Mesendoderm (in vitro differentiated cells): ENCODE results near the gene FOXL2.

Source experiments
- DNase-seq: peaks from one replicate; pipeline ENCODE4 v3.0.0; 2013
- H2AK5ac ChIP-seq: 2 replicates; pipeline ENCODE4 v1.6.1; 2013; ENCODE audit warnings: low read length, inconsistent platforms
- H2BK120ac ChIP-seq: 2 replicates; pipeline ENCODE4 v1.6.1; 2013; ENCODE audit warnings: low read depth, mild to moderate bottlenecking, low read length, moderate library complexity, mixed read lengths
- H2BK15ac ChIP-seq: replicated peaks from 2 replicates; pipeline ENCODE4 v1.6.1; 2013; ENCODE audit warnings: low read depth, mild to moderate bottlenecking, moderate library complexity
- H2BK5ac ChIP-seq: 2 replicates; pipeline ENCODE4 v1.6.1; 2013; ENCODE audit warnings: low read length, inconsistent platforms
- H3K18ac ChIP-seq: 2 replicates; pipeline ENCODE4 v1.6.1; 2013; ENCODE audit warnings: mild to moderate bottlenecking, low read length, mixed read lengths
- H3K23ac ChIP-seq: one replicate; pipeline ENCODE4 v1.6.1; 2013; ENCODE audit warnings: low read length
- H3K27ac ChIP-seq: 2 replicates; pipeline ENCODE4 v1.5.1; 2013; ENCODE audit warnings: low read depth, mild to moderate bottlenecking, inconsistent platforms, low read length, moderate library complexity
- H3K27me3 ChIP-seq: 2 replicates; pipeline ENCODE4 v1.6.1; 2013; ENCODE audit warnings: low read length, control low read depth, mild to moderate bottlenecking, inconsistent platforms; ENCODE audit not compliant: insufficient read depth, poor library complexity
- H3K36me3 ChIP-seq: 2 replicates; pipeline ENCODE4 v1.6.1; 2013; ENCODE audit warnings: low read length, inconsistent platforms; ENCODE audit not compliant: control insufficient read depth, insufficient read depth
- H3K4ac ChIP-seq: one replicate; pipeline ENCODE4 v1.6.1; 2013; ENCODE audit warnings: low read depth, mild to moderate bottlenecking, low read length, moderate library complexity
- H3K4me1 ChIP-seq: 2 replicates; pipeline ENCODE4 v1.6.1; 2013; ENCODE audit warnings: low read depth, low read length, inconsistent platforms; ENCODE audit not compliant: control insufficient read depth
- H3K4me2 ChIP-seq: 2 replicates; pipeline ENCODE4 v1.6.1; 2013; ENCODE audit warnings: low read length
- H3K4me3 ChIP-seq: 2 replicates; pipeline ENCODE4 v1.5.1; 2013; ENCODE audit warnings: mild to moderate bottlenecking, low read length
- H3K56ac ChIP-seq: one replicate; pipeline ENCODE4 v1.6.1; 2013; ENCODE audit warnings: low read length
- H3K79me1 ChIP-seq: 2 replicates; pipeline ENCODE4 v1.6.1; 2013; ENCODE audit warnings: low read length, inconsistent platforms
- H3K79me2 ChIP-seq: 2 replicates; pipeline ENCODE4 v1.6.1; 2013; ENCODE audit warnings: mild to moderate bottlenecking, low read length; ENCODE audit not compliant: control insufficient read depth, insufficient read depth
- H3K9ac ChIP-seq: 2 replicates; pipeline ENCODE4 v1.6.1; 2013; ENCODE audit warnings: low read length, inconsistent platforms
- H4K5ac ChIP-seq: one replicate; pipeline ENCODE4 v1.6.1; 2013; ENCODE audit warnings: low read length
- H4K8ac ChIP-seq: one replicate; pipeline ENCODE4 v1.6.1; 2013; ENCODE audit warnings: low read depth, mild to moderate bottlenecking, control low read depth, low read length, moderate library complexity
- WGBS: extraction: QIAGEN DNeasy Blood & Tissue Kit; methylation state at CpG from one replicate; pipeline ENCODE4 v1.1.7; 2013; ENCODE audit warnings: low lambda C conversion rate, missing lambda C conversion rate; ENCODE audit not compliant: insufficient coverage; ENCODE audit errors: extremely low coverage; 5-methylcytosine and 5-hydroxymethylcytosine counted together

The FOXL2 gene

DNA sequence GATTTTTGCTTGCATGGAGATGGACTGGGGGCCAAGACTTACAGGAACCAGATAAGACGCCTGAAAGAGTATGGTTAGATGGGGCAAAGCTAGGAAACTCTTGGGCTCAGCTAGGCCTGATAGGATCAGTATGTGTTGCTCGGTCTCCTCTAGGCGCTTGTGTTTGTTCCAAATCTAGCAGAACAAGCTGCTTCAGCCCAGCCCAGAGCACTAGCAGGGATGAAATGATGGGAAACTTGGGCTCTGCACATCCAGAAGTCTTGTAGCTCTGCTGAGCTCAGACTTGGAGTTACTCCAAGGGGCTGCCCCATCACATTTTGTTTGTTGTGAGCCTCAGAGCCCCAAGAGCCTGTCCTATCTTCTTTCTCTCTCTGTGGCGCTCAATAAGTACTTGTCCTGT lies 34.7 kb downstream of the FOXL2 start:
- H3K4me1 ChIP-seq = peaks cover 2% of the 10 kb centered on the region
- H3K36me3 ChIP-seq = no peaks in the 10 kb centered on the region
- H2BK5ac ChIP-seq = no peak overlapping the region
- H3K4me3 ChIP-seq = no peak overlapping the region
- H2BK15ac ChIP-seq = no peak overlapping the region
- no peaks in the 10 kb centered on the region for H3K27me3 ChIP-seq
- H4K8ac ChIP-seq = no peak overlapping the region
- H3K79me2 ChIP-seq = no peaks in the 10 kb centered on the region
- no peak overlapping the region for H2BK120ac ChIP-seq
- no peaks in the 10 kb centered on the region for H3K79me1 ChIP-seq
- no peak overlapping the region for H3K18ac ChIP-seq
- no peak overlapping the region for H3K9ac ChIP-seq
- no peak overlapping the region for H3K56ac ChIP-seq
- H3K23ac ChIP-seq = no peak overlapping the region
- H4K5ac ChIP-seq = no peak overlapping the region
- WGBS = no CpG with 5 or more reads among the region's 4 CpGs
- H3K27ac ChIP-seq = no peak overlapping the region
- no peak overlapping the region for H3K4ac ChIP-seq
- DNase-seq = no peak
- no peak overlapping the region for H2AK5ac ChIP-seq
- no peak overlapping the region for H3K4me2 ChIP-seq

DNA sequence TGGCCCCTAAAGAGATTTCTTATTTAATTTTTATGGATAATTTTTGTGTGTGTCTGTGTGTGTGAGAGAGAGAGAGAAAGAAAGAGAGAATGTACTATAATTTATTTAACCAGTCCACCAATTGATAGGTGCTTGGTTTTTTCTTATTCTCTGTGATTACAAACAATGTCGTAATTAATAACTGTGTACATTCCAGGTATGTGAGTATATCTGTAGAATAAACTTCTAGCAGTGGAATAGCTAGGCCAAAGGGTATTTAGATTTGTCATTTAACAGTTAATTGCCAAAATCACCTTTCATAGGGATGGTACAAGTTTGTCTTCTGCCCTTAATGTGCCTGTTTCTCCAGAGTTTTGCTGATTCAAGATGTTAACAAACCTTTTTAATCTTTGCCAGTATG lies 35.3 kb downstream of the FOXL2 start:
- Histone ChIP-seq H3K4me2 (no peak overlapping the region), H2BK5ac (no peak overlapping the region), H3K23ac (no peak overlapping the region), H3K56ac (no peak overlapping the region), H3K36me3 (no peaks in the 10 kb centered on the region), H3K4ac (no peak overlapping the region), H3K79me2 (no peaks in the 10 kb centered on the region), H3K4me1 (peaks cover 2% of the 10 kb centered on the region), H3K4me3 (no peak overlapping the region), H4K5ac (no peak overlapping the region), H3K18ac (no peak overlapping the region), H3K27me3 (no peaks in the 10 kb centered on the region), H4K8ac (no peak overlapping the region), H3K9ac (no peak overlapping the region), H2BK120ac (no peak overlapping the region), H3K79me1 (no peaks in the 10 kb centered on the region), H2BK15ac (no peak overlapping the region), H2AK5ac (no peak overlapping the region), H3K27ac (no peak overlapping the region)
- no peak for DNase-seq
- WGBS = no CpG with 5 or more reads among the region's 1 CpG

- H3K23ac ChIP-seq = no peak overlapping the region
- H3K18ac ChIP-seq = no peak overlapping the region
- no peaks in the 10 kb centered on the region for H3K36me3 ChIP-seq
- no peak overlapping the region for H4K8ac ChIP-seq
- H2AK5ac ChIP-seq = no peak overlapping the region
- H3K4me2 ChIP-seq = no peak overlapping the region
- H3K79me2 ChIP-seq = no peaks in the 10 kb centered on the region
- no peak overlapping the region for H3K56ac ChIP-seq
- H3K9ac ChIP-seq = no peak overlapping the region
- no peaks in the 10 kb centered on the region for H3K79me1 ChIP-seq
- H2BK120ac ChIP-seq = no peak overlapping the region
- no peak overlapping the region for H2BK5ac ChIP-seq
- no peak overlapping the region for H3K4ac ChIP-seq
- no peak overlapping the region for H3K4me3 ChIP-seq
- peaks cover 2% of the 10 kb centered on the region for H3K4me1 ChIP-seq
- H2BK15ac ChIP-seq = no peak overlapping the region
- no peaks in the 10 kb centered on the region for H3K27me3 ChIP-seq
- H4K5ac ChIP-seq = no peak overlapping the region
- no peak overlapping the region for H3K27ac ChIP-seq
- DNase-seq = no peak
These were observed 37.0 kb downstream of the FOXL2 start for GRCh38 chr3:138909904-138910303.

DNA sequence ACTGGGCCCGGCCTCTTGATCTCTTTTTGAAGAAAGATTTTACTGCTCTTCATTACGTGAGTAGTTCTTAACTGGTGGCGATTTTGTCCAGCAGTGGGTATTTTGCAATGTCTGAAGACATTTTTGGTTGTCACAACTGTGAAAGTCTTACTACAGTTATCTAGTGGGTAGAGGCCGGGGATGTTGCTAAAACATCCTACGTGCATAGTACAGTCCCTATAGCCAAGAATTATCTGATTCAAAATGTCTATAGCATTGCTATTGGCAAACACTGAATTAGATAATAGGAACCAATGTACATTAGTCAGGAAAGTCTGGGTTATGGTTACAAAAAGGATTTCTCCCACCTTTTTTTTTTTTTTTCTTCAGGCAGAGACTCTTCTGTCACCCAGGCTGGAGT lies 38.1 kb downstream of the FOXL2 start:
- no peak overlapping the region for H2AK5ac ChIP-seq

DNA sequence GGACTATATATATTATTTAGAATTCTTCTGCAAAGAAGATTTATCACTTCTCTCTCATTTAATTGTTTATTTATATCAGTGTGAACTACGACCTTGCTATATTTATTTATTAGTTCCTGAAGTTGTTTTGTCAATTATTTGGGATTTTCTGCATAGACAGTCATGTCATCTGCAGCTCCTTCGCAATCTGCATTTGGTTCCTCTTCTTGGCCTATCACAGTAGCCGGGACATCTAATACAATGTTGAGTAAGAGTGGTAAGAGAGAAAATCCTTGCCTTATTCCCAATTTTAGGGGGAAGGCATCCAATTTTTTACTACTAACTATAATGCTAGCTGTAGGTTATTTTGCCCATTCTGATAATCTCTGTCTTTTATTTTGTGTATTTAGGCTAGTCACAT lies 39.4 kb downstream of the FOXL2 start:
- no peak overlapping the region for H3K27ac ChIP-seq
- H3K56ac ChIP-seq = no peak overlapping the region
- no peak overlapping the region for H2BK120ac ChIP-seq
- no peak overlapping the region for H3K4me2 ChIP-seq
- H3K27me3 ChIP-seq = no peaks in the 10 kb centered on the region
- no peak for DNase-seq
- H2BK15ac ChIP-seq = no peak overlapping the region
- H3K4me1 ChIP-seq = no peaks in the 10 kb centered on the region
- H4K5ac ChIP-seq = no peak overlapping the region
- no peak overlapping the region for H3K4me3 ChIP-seq
- H3K23ac ChIP-seq = no peak overlapping the region
- H2AK5ac ChIP-seq = no peak overlapping the region
- no peaks in the 10 kb centered on the region for H3K36me3 ChIP-seq
- H3K9ac ChIP-seq = no peak overlapping the region
- no peaks in the 10 kb centered on the region for H3K79me1 ChIP-seq
- no peak overlapping the region for H3K4ac ChIP-seq
- H2BK5ac ChIP-seq = no peak overlapping the region
- no CpG with 5 or more reads among the region's 3 CpGs for whole genome bisulfite sequencing
- H4K8ac ChIP-seq = no peak overlapping the region
- no peaks in the 10 kb centered on the region for H3K79me2 ChIP-seq
- no peak overlapping the region for H3K18ac ChIP-seq

More for the DNA sequence above, 38.1 kb downstream of the FOXL2 start:
- Histone ChIP-seq H3K56ac (no peak overlapping the region), H3K18ac (no peak overlapping the region), H3K36me3 (no peaks in the 10 kb centered on the region), H2BK5ac (no peak overlapping the region), H3K79me1 (no peaks in the 10 kb centered on the region), H4K8ac (no peak overlapping the region), H3K4ac (no peak overlapping the region), H3K27me3 (no peaks in the 10 kb centered on the region), H3K4me2 (no peak overlapping the region), H2BK120ac (no peak overlapping the region), H3K23ac (no peak overlapping the region), H3K27ac (no peak overlapping the region), H3K79me2 (no peaks in the 10 kb centered on the region), H3K9ac (no peak overlapping the region), H3K4me1 (no peaks in the 10 kb centered on the region), H2BK15ac (no peak overlapping the region), H4K5ac (no peak overlapping the region), H3K4me3 (no peak overlapping the region)
- no CpG with 5 or more reads among the region's 5 CpGs for WGBS
- no peak for DNase-seq

- no peaks in the 10 kb centered on the region for H3K79me1 ChIP-seq
- no peaks in the 10 kb centered on the region for H3K79me2 ChIP-seq
- no peak for DNase-seq
- H2BK120ac ChIP-seq = no peak overlapping the region
- no peak overlapping the region for H3K9ac ChIP-seq
- no peak overlapping the region for H3K23ac ChIP-seq
- no peak overlapping the region for H3K4me2 ChIP-seq
- no peaks in the 10 kb centered on the region for H3K36me3 ChIP-seq
- WGBS = no CpG with 5 or more reads among the region's 1 CpG
- H3K18ac ChIP-seq = no peak overlapping the region
- H3K4me1 ChIP-seq = no peaks in the 10 kb centered on the region
- H3K27ac ChIP-seq = no peak overlapping the region
- no peak overlapping the region for H3K4ac ChIP-seq
- no peak overlapping the region for H3K4me3 ChIP-seq
- H4K5ac ChIP-seq = no peak overlapping the region
- H2BK15ac ChIP-seq = no peak overlapping the region
- H3K27me3 ChIP-seq = no peaks in the 10 kb centered on the region
- no peak overlapping the region for H3K56ac ChIP-seq
- no peak overlapping the region for H4K8ac ChIP-seq
- no peak overlapping the region for H2BK5ac ChIP-seq
- no peak overlapping the region for H2AK5ac ChIP-seq
These were observed 44.8 kb downstream of the FOXL2 start for GRCh38 chr3:138902171-138902570.
